EL (cell line): ENCODE measurements around the gene IL12A.

Source experiments
- DNase-seq: peaks from one replicate; pipeline ENCODE4 v3.0.0-alpha.2; 2016

Gene IL12A

GRCh38 chr3:160038862-160039562 is 50.4 kb downstream of the IL12A start:
- no peak for DNase-seq

- no peak for DNase-seq
These were observed 51.5 kb downstream of the IL12A start for GRCh38 chr3:160040181-160040580.

GRCh38 chr3:160041465-160041864 is 52.8 kb downstream of the IL12A start:
- DNase-seq: no peak

- no peak for DNase-seq
These were observed 55.5 kb downstream of the IL12A start for GRCh38 chr3:160044121-160044520.
